Measurements from ENCODE around the gene PLAAT2. TPM values are rescaled to one million over a fixed set of nuclear protein-coding genes. Genes with fewer than 3 reads are reported as not detected.
A peak's percentile ranks its signal among the peaks of the same experiment; 100 is the strongest.

The PLAAT2 gene
- total RNA-seq, 6 donors from 2014 or later: 1.9 to 10.5 (median 5.5) TPM

DNA sequence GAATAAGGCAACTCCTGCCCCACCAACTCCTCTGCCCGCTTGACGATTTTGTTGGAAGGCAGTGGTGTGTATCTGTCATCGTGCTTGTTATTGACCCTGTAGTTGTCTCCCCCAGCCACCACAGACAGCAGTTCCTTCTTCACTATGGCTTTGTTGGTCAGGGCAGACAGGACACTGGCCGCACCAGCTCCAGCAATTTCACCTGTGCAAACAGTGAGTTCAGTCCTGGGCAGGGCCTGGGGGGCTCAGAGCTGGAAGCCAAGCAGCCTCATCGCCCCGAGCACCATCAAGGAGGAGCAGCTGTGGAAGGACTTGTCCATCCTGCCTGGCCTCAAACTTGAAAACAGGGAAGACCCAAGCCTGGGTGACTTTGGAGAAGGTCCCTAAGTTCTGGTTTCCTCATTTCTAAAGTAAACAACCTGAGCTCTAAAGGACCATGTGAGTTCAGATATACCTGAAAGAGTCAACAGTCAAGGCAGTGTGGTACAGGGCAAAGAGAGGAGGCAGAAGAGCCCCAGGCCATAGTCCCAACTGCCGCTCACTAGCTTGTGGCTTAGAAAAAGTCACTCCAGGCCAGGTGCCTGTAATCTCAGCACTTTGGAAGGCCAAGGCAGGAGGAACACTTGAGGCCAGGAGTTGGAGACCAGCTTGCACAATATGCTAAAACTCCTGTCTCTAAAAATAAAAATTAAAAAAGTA, 4.6 kb downstream of the PLAAT2 start:
- WGBS, 2 donors: 82 to 87% methylated on average over 3 to 7 of the region's 7 CpGs
- Histone ChIP-seq H3K27ac (peak overlapping the region; percentile 67 to 87 (median 74)), H3K4me3 (no peak overlapping the region), H3K36me3 (no peaks in the 10 kb centered on the region), H3K27me3 (no peaks in the 10 kb centered on the region), H3K9me3 (no peaks in the 10 kb centered on the region), H3K4me1 (peaks cover 3 to 31% (median 7%) of the 10 kb centered on the region in 4 donors)
- ATAC-seq (ENCODE audit: low FRiP score in 2 of 2) (no peak), DNase-seq (peak in 1 of 2 donors; percentile 67)
- TF ChIP-seq POLR2A (IDR thresholded peaks at IDR 0.05) (peak in 1 of 4 donors; percentile 35), POLR2AphosphoS5 (IDR thresholded peaks at IDR 0.05) (peak in 1 of 2 donors; percentile 8), EP300 (IDR thresholded peaks at IDR 0.05) (no peak)

DNA sequence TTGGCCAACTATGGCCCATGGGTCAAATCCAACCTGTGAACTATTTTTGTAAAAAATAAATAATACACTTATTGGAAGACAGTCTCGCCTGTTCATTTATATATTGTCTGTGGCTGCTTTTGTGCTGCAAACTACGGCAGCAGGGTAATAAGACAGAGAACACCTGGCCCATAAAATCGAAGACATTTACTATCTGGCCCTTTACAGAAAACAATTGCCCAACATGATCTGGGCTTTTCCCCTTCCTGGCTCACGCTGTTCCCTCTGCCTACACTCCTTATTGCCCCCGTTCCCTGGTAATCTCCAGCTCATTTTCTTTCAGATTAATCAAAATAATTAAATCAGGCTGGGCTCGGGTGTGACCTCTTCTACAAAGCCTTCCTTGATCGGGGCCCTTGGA, 5.6 kb downstream of the PLAAT2 start:
- H3K4me3 ChIP-seq: no peak overlapping the region
- no peak overlapping the region for H3K27ac ChIP-seq
- ATAC-seq (ENCODE audit: low FRiP score in 2 of 2) (no peak), DNase-seq (no peak)
- H3K27me3 ChIP-seq: no peaks in the 10 kb centered on the region
- H3K36me3 ChIP-seq: no peaks in the 10 kb centered on the region
- TF ChIP-seq POLR2A (IDR thresholded peaks at IDR 0.05) (no peak), POLR2AphosphoS5 (IDR thresholded peaks at IDR 0.05) (no peak), EP300 (IDR thresholded peaks at IDR 0.05) (no peak)
- TF ChIP-seq, protein P1, sequence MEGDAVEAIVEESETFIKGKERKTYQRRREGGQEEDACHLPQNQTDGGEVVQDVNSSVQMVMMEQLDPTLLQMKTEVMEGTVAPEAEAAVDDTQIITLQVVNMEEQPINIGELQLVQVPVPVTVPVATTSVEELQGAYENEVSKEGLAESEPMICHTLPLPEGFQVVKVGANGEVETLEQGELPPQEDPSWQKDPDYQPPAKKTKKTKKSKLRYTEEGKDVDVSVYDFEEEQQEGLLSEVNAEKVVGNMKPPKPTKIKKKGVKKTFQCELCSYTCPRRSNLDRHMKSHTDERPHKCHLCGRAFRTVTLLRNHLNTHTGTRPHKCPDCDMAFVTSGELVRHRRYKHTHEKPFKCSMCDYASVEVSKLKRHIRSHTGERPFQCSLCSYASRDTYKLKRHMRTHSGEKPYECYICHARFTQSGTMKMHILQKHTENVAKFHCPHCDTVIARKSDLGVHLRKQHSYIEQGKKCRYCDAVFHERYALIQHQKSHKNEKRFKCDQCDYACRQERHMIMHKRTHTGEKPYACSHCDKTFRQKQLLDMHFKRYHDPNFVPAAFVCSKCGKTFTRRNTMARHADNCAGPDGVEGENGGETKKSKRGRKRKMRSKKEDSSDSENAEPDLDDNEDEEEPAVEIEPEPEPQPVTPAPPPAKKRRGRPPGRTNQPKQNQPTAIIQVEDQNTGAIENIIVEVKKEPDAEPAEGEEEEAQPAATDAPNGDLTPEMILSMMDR (IDR thresholded peaks at IDR 0.05): no peak
- 84 to 86% methylated on average over 7 of the region's 7 CpGs for WGBS, 2 donors
- no peaks in the 10 kb centered on the region for H3K9me3 ChIP-seq
- H3K4me1 ChIP-seq: peaks cover 3 to 36% (median 7%) of the 10 kb centered on the region in 4 donors

DNA sequence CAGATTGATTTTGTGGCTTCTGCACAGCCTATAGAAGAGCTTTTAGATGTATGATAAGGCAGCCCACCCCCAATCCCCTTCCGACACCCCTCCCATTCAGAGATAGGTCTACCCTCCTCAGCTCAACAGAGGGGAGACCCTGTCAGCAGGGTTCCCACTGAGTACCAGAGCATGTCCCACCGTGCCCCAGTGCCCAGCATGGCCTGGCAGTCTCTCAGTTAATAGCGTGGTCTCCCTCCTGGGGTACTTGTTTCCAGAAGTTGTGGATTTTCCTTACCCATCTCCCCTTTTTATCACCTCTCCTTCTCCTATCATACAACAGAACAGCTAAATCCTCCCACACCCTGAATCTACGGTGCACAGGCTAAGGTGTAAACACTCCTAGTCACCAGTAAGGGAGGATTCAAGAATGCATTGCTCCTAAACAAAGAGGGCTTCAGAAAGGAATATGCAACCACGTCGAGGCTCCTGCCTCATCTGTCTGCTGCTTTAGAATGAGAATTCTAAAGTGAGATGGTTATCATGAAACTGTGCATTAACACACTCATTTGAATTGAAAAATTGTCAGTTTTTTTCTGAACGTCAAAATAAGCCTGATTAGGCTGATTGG, 6.7 kb downstream of the PLAAT2 start:
- Histone ChIP-seq H3K9me3 (no peaks in the 10 kb centered on the region), H3K27me3 (no peaks in the 10 kb centered on the region), H3K4me3 (no peak overlapping the region), H3K27ac (no peak overlapping the region), H3K4me1 (peaks cover 3 to 35% (median 7%) of the 10 kb centered on the region in 4 donors), H3K36me3 (no peaks in the 10 kb centered on the region)
- ATAC-seq (ENCODE audit: low FRiP score in 2 of 2) (no peak), DNase-seq (no peak)
- TF ChIP-seq, protein P1 (IDR thresholded peaks at IDR 0.05): no peak
- TF ChIP-seq EP300 (IDR thresholded peaks at IDR 0.05) (no peak), POLR2A (IDR thresholded peaks at IDR 0.05) (no peak), POLR2AphosphoS5 (IDR thresholded peaks at IDR 0.05) (no peak)
- 79 to 80% methylated on average over 7 of the region's 7 CpGs for WGBS, 2 donors

DNA sequence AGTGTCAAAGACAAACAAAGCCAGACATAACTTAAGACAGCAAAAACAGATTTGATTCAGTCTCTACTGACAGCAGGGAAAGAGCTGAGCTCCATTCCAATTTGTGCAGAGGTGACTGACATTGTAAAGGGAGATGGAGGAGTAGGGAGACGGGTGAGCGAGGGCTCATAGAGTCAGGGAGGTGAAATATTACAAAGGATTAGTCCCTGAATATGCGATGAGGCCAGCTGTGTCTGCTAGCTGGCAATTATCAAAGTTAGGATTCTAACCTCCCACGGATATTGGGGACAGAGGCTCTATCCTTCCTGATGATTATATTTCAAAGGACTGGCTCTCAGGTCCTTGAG, 8.3 kb downstream of the PLAAT2 start:
- Histone ChIP-seq H3K9me3 (no peaks in the 10 kb centered on the region), H3K36me3 (no peaks in the 10 kb centered on the region), H3K4me3 (no peak overlapping the region), H3K27me3 (no peaks in the 10 kb centered on the region), H3K27ac (no peak overlapping the region), H3K4me1 (peaks cover under 1 to 26% (median 5%) of the 10 kb centered on the region in 4 donors)
- no peak for TF ChIP-seq EP300 (IDR thresholded peaks at IDR 0.05)
- TF ChIP-seq POLR2AphosphoS5 (IDR thresholded peaks at IDR 0.05): no peak
- TF ChIP-seq, protein P1 (IDR thresholded peaks at IDR 0.05): no peak
- TF ChIP-seq POLR2A (IDR thresholded peaks at IDR 0.05): no peak
- WGBS, 2 donors: 73 to 78% methylated on average over 4 of the region's 4 CpGs
- DNase-seq: no peak
- no peak for ATAC-seq (ENCODE audit: low FRiP score in 2 of 2)

DNA sequence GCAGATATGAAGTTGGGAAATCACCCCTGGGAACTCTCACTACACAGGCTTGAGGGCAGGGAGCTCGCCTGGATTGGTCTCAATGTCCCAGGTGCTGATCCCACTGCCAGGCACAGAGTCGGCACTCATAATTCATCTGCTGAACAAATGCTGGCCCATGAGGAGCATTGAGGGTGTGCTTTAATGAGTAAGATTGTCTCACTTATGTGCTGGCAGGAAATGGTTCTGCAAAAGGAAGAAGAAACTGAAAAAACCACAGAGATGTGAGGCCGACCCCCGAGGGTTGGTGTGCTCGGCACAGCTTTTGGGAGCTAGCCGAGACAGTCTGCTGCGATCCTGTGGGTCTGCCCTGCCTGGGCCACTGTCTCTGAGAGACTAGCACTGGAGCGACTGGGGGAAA, 9.4 kb downstream of the PLAAT2 start:
- Histone ChIP-seq H3K4me1 (peaks cover 0 to 18% (median 0%) of the 10 kb centered on the region in 4 donors), H3K4me3 (no peak overlapping the region), H3K9me3 (no peaks in the 10 kb centered on the region), H3K27ac (peak overlapping the region in 2 of 4 donors; percentile 17 to 54), H3K27me3 (no peaks in the 10 kb centered on the region), H3K36me3 (no peaks in the 10 kb centered on the region)
- ATAC-seq (ENCODE audit: low FRiP score in 2 of 2) (no peak), DNase-seq (peak in 1 of 2 donors; percentile 61)
- TF ChIP-seq POLR2A (IDR thresholded peaks at IDR 0.05) (no peak), POLR2AphosphoS5 (IDR thresholded peaks at IDR 0.05) (no peak), EP300 (IDR thresholded peaks at IDR 0.05) (no peak)
- TF ChIP-seq, protein P1 (IDR thresholded peaks at IDR 0.05): no peak
- WGBS, 2 donors: 60 to 65% methylated on average over 8 of the region's 8 CpGs

All from upper lobe of left lung (tissue), 6 donors.